NCI-H446 (cell line): Measurements from ENCODE around the gene NTMT1.
A peak's percentile ranks its signal among the peaks of the same experiment; 100 is the strongest.
"Not testable (repeated sequence)": the region's sequence is repeated elsewhere in the genome, so short reads cannot be mapped to it uniquely, and the experiment has no call there.

Experiments
- DNase-seq, 2 experiments: peaks; one replicate each; lab custom pipeline; 2025; lab: John Stamatoyannopoulos, UW

NTMT1 gene

GRCh38 chr9:129626079-129626624 lies at the start of gene NTMT1:
Gene NTMT1 (plus strand): TSS chr9:129626163. CDS start chr9:129632704, 6,541 bp downstream.
- DNase-seq: peak; percentile 35 to 75

GRCh38 chr9:129576546-129577543 lies 49.1 kb upstream of the NTMT1 start:
- no peak for DNase-seq

GRCh38 chr9:129579294-129579693 lies 46.7 kb upstream of the NTMT1 start:
- DNase-seq: no peak

- no peak for DNase-seq
Observed at GRCh38 chr9:129580211-129580915, 45.6 kb upstream of the NTMT1 start.

DNA sequence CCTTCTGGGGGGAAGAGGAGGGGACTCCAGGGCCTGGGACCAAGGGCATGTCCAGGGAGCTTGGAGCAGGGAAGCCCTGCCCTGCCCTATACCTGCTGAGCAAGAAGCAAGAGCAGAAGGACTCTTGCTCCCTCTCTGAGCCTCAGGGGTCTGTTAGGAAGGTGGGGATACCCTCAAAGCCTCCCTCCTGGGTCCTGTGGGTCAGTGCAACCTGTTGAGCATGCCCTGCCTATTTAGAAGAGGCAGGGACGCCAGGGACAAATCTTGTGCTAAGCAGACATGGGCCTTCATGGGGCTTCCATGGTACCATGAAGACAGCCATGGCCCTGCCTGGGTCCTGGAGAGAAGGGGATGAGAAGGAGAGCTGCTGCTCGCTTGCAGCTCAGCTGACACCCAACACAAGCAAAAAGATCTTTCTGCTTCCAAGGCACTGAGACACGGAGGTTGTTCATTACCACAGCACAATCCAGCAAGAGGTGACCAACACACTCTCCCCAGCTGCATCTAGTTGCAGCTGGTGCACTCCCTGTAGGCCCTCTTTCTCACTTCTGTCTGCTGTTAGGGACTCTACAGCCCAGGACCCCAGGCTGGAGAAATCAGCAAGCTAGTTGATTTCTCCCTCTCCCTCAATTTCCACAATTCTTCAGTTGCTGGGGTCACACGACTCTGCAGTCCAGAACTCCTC lies 44.3 kb upstream of the NTMT1 start:
- no peak for DNase-seq

GRCh38 chr9:129582855-129583254 lies 43.1 kb upstream of the NTMT1 start:
- DNase-seq: no peak

- no peak for DNase-seq
Observed at GRCh38 chr9:129583308-129584038, 42.5 kb upstream of the NTMT1 start.

GRCh38 chr9:129584136-129584535 lies 41.8 kb upstream of the NTMT1 start:
- peak in 1 of 2 experiments; percentile 66 for DNase-seq

GRCh38 chr9:129585352-129585751 lies 40.6 kb upstream of the NTMT1 start:
- DNase-seq: no peak

GRCh38 chr9:129586245-129586644 lies 39.7 kb upstream of the NTMT1 start:
- DNase-seq: no peak

DNA sequence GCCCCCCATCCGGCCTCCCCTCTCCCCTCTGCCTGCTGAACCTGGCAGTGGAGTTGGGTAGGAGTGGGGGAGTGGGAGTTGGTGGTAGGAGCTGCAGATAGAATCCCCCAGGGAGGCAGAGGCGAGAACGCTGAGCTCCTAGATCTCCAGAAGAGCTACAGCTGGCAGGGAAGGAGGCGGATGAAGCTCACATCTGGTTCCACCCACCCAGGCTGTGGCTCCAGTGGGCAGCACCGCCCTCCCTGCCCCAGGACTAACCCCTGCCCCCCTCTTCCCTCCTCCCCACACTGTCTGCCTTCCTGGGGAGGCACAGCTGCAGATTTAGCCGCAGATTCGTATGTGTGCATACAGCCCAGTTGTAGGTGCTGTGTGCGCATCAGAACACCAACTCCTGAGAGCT lies 39.3 kb upstream of the NTMT1 start:
- DNase-seq: no peak

GRCh38 chr9:129587487-129588262 lies 38.3 kb upstream of the NTMT1 start:
- DNase-seq: no peak

- DNase-seq: no peak
Observed at GRCh38 chr9:129590466-129590865, 35.5 kb upstream of the NTMT1 start.

- DNase-seq: no peak
Observed at GRCh38 chr9:129591916-129592315, 34.0 kb upstream of the NTMT1 start.

- DNase-seq: not testable (repeated sequence)
Observed at GRCh38 chr9:129592790-129593189, 33.2 kb upstream of the NTMT1 start.

DNA sequence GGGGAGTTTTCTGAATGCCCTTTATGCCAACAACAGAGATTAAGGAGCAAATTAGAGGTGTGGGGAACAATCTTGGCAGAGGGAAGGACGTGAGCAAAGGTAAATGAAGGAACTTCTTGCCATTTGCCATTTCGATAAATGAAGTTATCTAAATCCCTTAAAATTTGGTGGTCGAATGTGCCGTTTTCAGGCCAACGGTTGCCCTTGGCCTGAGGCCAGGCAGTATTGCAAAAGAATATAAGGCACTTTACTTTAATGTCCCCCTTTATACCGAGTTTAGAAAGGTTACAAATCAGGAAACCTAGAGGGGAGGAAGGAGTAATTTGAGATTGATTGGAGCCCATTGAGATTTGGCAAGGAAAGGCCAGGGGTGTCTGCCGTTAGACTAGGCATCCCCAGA lies 31.3 kb upstream of the NTMT1 start:
- DNase-seq: no peak

DNA sequence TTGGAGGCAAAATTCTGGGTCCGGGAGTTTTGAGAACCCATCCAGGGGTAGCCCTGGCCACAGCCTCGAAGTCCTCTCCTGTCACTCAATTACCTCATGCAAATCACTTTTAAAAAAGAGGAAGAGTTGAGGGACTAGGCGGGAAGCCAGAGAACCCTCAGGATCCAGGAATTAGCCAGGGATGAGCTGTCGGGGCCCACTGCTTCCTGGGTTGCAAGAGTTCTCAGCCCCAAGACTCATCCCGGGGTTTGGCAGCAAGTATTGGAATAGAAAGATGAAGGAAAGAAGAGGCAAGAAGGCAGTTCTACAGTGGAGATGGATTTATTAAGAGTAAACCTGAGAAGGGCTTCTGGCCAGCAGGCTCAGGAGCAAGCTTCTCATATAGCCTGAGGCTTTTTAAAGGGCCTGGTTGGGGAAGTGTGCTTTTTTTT lies 30.6 kb upstream of the NTMT1 start:
- DNase-seq: no peak

GRCh38 chr9:129595903-129596540 lies 29.9 kb upstream of the NTMT1 start:
- DNase-seq: no peak

DNA sequence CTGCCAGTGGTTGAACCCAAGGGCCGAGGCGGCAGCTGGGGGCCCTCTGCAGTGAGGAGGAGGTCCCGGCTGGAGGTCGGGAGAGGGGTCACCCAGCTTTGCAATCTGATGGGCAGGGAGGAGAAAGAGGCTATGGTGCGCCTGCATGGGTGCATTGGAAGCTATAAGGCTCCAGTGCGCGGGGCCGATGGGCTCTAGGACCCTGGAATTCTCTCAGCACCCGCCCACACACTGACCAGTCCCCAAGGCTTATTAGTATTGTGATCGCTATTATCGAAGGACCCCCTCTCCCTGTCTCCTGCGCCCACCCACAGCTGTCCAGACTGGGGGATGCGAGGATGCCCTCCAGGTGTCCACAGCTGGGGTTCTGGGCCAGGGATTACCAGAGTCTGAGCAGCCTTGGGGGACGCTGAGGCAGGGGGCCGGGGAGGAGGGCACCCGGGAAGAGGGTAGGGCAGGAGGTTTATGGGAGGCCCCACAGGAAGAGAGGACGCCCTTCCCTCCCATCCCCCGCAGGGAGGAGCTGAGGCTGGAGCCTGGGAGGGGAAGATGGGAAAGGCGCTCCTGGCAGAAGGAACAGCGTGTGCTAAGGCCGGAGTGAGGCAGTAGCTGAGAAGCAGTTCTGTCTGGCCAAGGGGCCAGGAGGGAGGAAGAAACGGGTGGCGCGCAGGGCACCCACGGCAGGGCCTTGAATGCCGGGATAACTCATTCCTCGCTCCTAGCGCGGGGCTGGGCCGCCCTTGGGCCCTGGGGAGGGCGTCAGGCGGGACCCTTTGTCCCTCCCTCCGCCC lies 29.2 kb upstream of the NTMT1 start:
- DNase-seq: no peak
